Activated CD8-positive, alpha-beta memory T cell treated with anti-CD3 and anti-CD28 coated beads for 36 hours (primary cell): ENCODE data around the gene MRGPRD. TPM values are rescaled to one million over a fixed set of nuclear protein-coding genes. Genes with fewer than 3 reads are reported as not detected.

Experiments used
- CTCF ChIA-PET: fragments of 350-600 bp; sonication (Branson Sonifier 250); formaldehyde crosslinking; loops from one replicate; lab custom pipeline; 2021; ENCODE audit warnings: antibody characterized with exemption; lab: Charles Lee
- POLR2A ChIA-PET: fragments of 350-600 bp; sonication (Branson Sonifier 250); formaldehyde crosslinking; loops from one replicate; lab custom pipeline; 2021; ENCODE audit warnings: antibody characterized with exemption; lab: Charles Lee
- total RNA-seq, 2 experiments: library from RNA; stranded (reverse); gene quantifications; one replicate each; pipeline ENCODE4 v1.2.3, GENCODE V29; 2021

Gene MRGPRD, protein sequence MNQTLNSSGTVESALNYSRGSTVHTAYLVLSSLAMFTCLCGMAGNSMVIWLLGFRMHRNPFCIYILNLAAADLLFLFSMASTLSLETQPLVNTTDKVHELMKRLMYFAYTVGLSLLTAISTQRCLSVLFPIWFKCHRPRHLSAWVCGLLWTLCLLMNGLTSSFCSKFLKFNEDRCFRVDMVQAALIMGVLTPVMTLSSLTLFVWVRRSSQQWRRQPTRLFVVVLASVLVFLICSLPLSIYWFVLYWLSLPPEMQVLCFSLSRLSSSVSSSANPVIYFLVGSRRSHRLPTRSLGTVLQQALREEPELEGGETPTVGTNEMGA
- not detected for total RNA-seq

DNA sequence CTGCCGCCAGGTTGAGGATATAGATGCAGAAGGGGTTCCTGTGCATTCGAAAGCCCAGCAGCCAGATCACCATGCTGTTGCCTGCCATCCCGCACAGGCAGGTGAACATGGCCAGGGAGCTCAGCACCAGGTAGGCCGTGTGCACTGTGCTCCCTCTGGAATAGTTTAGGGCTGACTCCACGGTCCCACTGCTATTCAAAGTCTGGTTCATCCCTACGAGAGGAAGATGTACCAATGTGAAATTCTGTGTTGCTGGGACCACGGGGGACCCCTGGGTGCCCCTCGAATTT lies at the start of gene MRGPRD:
Gene MRGPRD (minus strand): TSS at position 211 of the 290 bp plus-strand sequence. CDS start 0 bp downstream, at position 211.
- CTCF ChIA-PET, result no interaction called here
- POLR2A ChIA-PET, result no interaction called here

DNA sequence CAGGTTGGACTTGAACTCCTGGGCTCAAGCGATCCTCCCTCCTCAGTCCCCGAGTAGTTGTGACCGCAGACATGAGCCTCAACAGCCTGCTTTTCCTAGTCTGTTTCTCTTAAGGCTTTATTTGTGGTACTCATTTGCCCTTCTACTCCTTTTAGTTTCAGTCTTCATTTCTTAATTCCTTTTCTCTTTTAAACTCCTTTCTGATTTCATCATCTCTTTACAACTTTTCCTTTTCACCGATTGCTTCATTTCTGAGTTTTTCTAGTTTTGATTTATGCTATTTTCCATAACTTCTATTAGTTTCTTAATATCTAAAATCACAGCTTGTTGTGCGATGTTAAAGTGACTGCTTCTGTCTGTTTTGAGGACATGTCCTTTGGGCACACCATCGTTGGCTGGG lies 49.5 kb upstream of the MRGPRD start:
- ChIA-PET CTCF (interaction anchor here (0.8 to 1.3 kb wide), 2 partner anchors 73 to 117 kb away, joined by 3 read pairs; no protein-coding TSS in a partner anchor), POLR2A (no interaction called here)

DNA sequence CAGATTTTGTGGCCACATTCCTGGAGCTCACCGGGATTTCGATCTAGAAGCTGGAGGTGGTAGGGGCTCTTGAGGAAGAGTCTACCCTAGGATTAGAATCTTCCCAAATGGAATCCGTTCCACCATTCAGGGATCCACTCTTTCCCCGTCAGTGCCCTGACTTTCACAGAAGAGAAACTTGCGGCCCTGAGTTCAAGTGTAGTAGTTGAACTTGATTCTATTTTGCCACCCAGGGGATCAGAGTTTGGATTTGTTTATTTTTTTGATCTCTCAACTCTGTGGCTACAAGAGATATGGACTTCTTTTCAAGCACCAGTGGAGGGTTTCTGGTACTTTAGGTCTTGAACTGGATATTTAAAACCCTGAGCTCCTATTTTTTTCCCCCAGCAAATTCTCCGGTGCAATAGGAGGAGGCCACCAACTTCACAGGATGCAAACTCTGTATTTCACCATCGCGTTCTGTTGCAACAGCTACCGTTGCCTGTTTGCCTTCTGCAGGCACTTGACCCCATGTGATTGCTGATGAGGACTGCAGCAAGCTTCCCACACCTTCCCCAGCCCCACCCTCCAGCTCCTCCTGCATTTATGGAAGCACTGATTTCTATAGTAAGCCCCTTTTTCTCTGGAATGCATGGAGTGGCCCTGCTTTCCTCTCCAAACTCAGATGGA lies 47.1 kb upstream of the MRGPRD start:
- CTCF ChIA-PET, result no interaction called here
- POLR2A ChIA-PET, result no interaction called here

DNA sequence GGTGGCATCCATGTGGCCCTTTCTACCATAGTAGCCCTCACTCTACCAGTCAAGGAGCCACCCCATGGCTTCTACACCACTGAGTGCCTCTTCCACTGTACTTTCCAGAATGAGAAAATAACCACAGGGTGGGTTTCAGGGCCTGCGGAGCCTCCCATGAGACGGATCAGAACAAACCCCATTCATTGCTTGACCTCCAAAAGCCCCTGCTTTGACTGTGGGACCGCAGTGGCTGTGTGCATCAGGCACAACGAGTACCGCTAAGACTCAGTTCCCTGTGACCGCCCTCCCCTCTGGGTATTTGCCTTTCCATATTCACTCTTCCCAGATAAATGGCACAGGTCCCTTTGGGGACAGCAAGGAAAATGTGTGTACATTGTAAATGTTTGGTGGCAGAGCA lies 43.7 kb upstream of the MRGPRD start:
- POLR2A ChIA-PET, result no interaction called here

DNA sequence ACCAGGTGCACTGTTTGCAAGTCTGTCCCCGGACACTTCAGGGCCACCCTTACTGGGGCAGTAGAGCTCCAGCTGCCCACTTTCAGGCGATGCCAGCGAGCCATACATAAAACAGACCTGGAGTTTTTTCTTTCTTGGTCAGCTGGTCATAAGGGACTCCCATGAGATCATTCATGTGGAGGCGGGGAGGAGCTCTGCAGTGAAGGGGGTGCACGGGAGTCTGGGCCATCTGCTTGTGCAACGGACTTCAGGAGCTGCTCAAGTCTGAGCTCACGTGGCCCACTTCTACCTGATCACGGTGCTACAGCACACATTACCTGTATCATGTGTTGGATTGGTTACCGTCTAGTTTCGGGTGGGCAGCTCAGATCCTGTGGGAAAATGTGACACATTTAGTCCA lies 41.5 kb upstream of the MRGPRD start:
- ChIA-PET CTCF (no interaction called here), POLR2A (no interaction called here)

More for the DNA sequence above, 43.7 kb upstream of the MRGPRD start:
- CTCF ChIA-PET, result no interaction called here

DNA sequence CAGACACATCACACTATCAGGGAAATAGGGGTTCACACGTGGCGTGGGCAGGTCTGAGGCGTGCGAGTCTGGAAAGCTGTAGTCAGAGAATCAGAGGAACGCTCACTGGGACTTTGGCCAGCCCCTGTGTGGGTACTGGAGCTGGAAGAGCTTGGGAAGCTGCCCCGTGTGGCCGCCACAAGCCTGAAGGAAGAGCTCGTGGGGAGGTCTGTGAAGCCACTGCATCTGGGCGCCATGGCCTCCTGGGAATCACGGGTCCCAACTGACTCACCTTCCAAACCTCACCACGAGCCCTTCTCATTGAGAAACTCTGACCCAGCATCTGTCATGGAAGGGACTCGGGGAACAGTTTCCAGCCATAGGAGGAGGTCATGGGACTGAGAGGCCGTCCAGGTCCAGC lies 38.1 kb upstream of the MRGPRD start:
- CTCF ChIA-PET, result no interaction called here
- POLR2A ChIA-PET, result no interaction called here

DNA sequence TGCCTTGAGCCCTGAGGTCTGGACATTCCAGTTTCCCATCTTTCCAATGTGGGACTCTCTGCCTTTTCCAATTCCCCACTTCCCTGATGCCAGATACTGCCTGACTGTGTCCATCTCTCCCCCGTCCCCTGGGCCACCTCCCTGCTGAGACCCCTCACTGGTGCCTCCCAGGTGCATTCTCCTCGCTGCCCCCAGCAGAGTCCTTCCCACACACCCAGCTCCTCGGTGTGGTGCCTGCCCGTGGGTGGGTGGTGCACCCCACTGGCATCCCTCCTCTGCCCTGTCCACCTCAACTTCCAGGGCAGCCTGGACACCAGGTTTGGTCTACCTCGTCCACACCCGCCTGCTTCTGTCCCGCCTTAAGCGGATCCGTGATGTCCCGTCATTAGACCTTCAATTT lies 37.2 kb upstream of the MRGPRD start:
- CTCF ChIA-PET, result no interaction called here
- POLR2A ChIA-PET, result no interaction called here

DNA sequence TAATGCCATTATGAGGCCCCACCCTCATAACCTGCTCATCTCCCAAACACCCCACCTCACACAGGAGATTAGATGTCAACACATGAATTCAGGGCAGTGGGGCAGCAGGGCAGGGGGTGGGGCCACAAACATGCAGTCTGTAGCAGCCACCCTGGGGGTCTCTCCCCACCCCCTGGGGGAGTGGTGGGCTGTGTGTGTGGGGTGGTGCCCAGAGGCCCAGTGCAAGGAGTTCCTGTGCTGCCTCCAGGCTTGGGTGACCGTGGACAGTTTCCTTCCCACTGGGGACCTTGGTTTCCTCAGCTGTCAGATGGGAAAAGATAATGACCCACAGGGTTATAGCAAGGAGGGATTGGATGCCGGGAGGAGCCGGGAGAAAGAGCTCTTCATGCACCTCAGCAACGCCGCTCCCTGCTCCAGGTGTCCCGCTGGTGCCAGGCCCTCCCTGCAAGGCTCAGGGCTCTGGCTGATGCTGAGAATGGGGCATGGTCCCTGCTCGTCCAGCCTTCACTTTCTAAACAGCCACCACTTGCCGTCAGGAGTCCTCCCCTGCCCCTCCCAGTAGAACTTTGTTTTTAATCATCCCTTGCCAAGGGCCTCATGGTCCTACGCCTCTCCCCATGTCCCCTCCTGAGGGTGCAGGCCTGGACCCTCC lies 34.2 kb upstream of the MRGPRD start:
- ChIA-PET CTCF (no interaction called here), POLR2A (interaction anchor here (0.6 kb wide), 1 partner anchor 1475 kb away, joined by 8 read pairs; no protein-coding TSS in a partner anchor)

DNA sequence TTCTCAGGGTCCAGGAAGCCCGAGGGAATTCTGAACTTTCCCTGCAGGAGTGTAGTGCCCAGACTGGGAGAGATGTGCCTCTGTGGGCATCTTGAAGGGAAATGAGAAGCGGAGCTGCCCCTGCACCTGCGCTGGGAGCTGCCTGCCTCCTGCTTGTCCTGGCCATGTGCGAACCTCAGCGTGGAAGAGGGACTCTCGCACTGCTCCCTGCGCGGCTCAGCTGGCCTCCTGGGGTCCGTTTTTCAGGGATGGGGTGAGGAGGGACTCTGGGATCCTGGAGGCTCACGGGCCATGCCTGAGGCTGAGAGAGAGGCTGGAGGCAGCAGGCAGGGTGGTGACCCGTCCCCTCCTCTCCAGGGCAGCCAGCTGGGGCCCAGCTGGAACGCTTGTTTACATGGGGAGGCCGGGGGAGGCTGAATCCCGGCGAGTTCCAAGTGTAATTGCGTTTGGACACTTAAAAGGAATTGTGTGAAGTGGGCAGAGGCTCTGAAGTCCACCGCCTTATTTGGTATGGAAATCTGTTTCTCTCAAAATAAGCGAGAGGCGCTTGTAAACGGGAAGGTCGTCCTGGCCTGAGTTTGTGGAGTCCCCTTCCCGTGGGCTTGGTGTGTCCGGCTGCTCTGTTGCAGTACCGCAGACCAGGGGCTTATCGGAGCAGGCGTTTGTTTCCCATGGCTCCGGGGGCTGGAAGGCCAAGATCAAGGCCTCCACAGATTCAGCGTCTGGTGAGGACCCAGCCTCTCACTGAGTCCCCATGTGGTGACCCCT lies 33.5 kb upstream of the MRGPRD start:
- CTCF ChIA-PET, result no interaction called here
- POLR2A ChIA-PET, result interaction anchor here (0.6 kb wide), 1 partner anchor 1475 kb away, joined by 8 read pairs; no protein-coding TSS in a partner anchor

DNA sequence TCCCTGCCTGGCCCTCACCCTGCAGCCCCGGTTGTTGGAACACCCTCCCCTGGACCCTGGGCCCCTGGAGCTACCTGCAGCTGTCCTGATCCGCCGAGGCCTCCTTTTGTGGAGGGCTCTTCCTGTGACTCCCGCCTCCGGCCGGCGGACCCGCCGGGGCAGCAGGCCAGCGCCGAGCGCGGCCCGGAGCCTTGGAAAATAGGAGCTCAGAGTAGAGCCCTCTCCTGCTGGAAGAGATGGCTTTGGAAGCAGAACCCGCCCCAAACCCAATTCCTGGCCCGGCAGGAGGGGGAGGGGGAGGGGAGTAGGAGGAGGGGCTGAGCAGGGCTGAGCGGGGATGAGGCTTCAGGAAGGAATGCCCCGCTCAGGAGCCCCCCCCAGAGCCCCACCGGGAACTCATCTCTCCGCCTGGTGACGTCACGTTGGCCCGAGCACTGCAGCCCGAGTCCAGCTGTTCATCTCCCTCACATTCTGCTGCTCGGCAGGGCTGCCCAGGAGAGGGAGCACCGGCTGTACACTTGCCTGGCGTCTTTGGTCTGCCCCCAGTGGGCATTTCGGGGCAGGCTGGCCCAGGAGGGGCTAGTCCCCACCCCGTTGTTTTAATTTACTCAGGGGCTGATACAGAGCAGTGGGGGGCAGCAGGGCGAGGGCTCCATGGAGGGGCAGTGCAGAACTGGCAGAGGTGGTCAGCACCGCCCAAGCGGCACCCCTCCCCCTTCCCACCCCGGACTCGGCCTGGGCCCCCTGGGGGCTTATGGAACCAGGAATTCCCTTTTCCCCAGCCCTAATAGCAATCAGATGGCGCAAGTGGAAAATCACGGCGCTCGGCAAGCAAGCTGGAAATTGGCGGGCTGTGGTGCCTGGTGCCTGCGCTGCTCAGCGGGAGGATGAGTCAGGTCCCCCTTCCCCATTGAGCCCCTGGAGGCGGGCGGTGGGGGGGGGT lies 32.5 kb upstream of the MRGPRD start, which contains the start of gene MRGPRF:
Gene MRGPRF (minus strand): TSS at position 238 of the 943 bp plus-strand sequence. CDS start 3,345 bp downstream, outside the sequence.
- CTCF ChIA-PET, result no interaction called here

DNA sequence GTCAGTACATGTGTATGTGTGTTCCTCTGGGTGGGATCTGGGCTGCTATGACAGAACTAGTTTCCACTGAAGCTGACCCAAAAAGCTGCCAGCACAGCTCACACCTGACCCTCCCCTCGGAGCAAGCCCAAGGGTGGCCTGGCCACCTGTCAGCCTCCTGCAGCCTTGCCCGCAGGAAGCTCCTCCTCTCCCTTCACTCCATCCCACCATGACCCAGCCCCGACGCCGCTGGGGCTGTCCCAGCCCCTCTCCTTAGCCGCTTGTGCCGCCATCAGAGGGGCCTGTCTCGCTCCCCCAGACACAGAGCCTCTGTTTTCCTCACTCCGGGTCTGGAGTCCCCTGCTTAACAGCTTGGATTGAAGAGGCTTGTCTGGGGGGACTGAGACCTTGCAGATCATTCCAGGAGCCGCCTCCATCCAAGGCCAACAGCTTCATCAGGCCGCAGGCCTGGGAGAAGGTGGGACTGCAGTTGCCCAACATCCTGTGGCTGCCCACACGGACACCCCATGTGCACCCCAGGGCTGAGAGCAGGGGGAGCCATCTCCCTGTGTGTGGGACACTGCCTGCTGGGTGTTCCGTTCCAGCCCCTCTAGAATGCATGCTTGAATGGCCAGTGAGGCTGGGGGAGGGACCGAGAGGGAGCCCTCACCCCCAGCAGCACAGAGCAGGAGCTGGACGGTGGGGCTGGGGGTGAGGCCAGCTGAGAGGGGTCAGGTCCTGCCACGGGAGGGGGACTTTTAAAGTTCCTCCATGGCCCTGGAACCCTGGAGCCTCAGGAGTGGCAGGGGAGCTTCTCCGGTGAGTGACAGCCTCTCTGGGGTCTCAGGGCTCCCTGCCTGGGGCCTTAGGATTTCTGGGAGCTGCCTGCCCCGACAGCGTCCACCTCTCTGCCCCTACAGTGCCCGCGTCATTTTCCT lies 31.6 kb upstream of the MRGPRD start:
- POLR2A ChIA-PET, result no interaction called here
- CTCF ChIA-PET, result no interaction called here

More for the DNA sequence above, 32.5 kb upstream of the MRGPRD start, which contains the start of gene MRGPRF:
- POLR2A ChIA-PET, result no interaction called here

DNA sequence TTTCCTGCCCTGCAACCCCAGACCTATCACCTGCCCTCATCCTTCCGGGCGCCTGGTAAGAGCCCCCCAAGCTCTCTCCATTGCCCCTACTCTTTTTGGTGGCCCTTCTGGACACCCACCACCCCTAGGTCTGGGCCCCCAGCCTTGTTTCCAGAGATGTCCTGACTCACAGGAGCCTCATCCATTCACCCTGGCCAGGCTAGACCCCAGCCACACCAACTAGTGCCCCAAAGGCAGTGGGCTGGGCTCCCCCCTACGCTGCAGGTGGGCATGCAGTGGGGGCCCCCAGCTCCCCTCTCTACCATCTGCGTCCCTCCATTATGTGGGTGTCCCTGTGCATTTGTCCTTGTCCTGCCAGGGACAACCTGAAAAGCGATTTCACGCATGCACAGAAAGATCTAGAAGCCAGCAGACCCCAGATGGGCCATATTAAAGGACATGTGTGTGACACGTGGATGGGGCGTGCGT lies 30.9 kb upstream of the MRGPRD start:
- POLR2A ChIA-PET, result no interaction called here
- CTCF ChIA-PET, result no interaction called here

DNA sequence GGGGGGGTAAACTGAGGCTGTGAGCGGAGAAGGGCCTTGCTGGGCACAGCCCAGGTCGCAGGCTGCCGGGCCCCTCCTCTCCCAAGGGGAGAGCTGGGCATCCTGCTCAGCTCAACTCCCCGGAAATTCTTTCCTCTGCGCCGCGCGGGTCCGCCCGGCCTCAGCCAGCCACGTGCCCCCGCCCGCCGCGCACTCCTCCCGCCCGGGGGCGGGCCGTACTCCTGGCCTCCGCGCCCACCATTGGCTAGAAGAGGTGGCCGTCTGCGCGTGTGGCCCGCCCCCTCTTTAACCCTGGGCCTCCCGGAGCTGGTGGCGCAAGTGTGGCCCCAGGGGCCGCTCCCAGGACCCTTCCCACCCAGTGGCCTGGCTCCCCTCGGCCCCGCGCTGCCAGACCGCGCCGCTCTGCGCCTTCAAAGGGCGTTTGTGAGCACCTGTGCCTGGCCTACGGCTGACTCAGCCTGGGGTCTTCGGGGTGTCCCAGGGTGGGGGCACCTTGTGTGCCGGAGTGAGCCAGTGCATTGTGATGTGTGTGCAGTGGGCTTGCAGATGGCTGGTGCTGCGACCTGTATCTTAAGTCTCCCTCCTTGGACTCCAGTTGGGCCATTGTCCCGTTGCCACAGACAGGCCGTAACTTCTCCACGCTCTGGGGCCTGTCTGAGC lies 30.3 kb upstream of the MRGPRD start:
- POLR2A ChIA-PET, result no interaction called here
- CTCF ChIA-PET, result no interaction called here

DNA sequence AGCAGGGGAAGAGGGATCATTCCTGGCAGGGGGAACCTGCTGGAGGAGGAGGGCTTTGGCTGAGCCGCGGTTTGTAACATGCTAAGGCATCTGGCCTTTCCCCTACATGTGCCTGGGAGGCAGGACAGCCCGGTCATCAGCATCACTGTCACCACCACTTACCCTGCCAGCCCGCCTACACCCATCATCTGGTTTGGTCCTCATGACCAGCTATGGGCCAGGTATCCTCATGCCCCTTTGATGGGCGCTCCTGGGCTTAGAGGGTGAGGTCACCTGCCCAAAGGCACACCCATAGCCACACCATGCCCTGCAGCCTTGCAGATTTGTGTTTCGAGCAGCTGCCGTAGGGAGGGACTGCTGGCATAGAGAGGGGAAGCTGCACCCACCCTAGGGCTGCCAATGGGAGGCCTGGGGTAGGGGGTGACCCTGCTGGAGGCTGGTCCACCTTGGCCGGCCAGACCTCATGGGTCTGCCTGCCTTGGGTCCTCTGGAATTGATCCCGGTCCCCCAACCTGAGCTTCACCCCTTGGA lies 29.6 kb upstream of the MRGPRD start:
- CTCF ChIA-PET, result no interaction called here
- POLR2A ChIA-PET, result no interaction called here

DNA sequence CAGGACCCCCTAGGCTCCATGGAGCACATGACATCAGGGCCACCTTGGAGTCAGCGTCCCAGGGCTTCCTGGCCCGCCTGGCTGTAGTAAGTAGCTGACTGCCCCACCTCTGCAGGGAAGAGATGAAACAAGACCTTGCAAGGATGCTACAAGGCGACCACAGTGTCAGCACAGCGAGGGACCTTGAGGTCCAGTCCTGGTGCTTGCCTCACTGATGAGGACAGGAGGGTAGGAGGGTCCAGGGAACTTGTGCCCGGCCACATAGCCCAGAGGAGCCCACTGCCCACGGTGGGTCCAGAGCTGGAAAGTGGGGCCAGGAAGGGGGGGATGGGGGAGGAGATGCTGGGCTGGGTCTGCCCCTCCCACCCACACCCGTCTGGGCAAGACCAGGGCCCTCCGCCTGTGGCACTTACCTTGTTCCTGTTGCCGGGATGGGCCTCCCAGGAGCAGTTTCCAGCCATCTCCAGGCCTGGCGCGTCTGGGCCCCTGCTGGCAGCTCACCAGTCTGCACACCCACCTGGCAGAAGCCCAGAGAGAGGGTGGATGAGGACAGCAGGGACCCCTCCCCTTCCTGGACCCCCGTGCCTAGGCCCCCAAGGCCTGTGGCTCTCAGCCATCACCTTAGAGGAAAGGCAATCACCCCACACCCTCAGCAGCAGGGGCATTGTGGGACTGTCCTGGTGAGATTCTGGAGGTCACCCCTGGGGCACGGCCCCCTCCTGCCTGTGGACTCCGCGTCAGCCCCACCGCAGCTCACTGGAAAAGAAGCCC lies 28.8 kb upstream of the MRGPRD start:
- CTCF ChIA-PET, result no interaction called here
- POLR2A ChIA-PET, result no interaction called here
